H9 (cell line): ENCODE measurements around the gene CISD3. TPM values are rescaled to one million over a fixed set of nuclear protein-coding genes. Genes with fewer than 3 reads are reported as not detected.
A peak's percentile ranks its signal among the peaks of the same experiment; 100 is the strongest.

ENCODE experiments used
- DNase-seq: peaks from one replicate; pipeline ENCODE4 v3.0.0-alpha.2; 2017
- H2AFZ ChIP-seq: one replicate; pipeline ENCODE4 v1.6.1; 2013; ENCODE audit warnings: mild to moderate bottlenecking, low read length, control low read depth, moderate library complexity
- H2AK5ac ChIP-seq: 2 replicates; pipeline ENCODE4 v1.6.1; 2013; ENCODE audit warnings: low read length, control low read depth, mixed read lengths; ENCODE audit not compliant: insufficient read length
- H2BK120ac ChIP-seq: one replicate; pipeline ENCODE4 v1.6.1; 2013; ENCODE audit warnings: low read depth, mild to moderate bottlenecking, low read length, control low read depth, inconsistent platforms; ENCODE audit not compliant: poor library complexity, severe bottlenecking
- H2BK12ac ChIP-seq: 2 replicates; pipeline ENCODE4 v1.6.1; 2013; ENCODE audit warnings: low read length, control low read depth, mixed read lengths, low read depth; ENCODE audit not compliant: insufficient read length
- H2BK15ac ChIP-seq: 2 replicates; pipeline ENCODE4 v1.6.1; 2013; ENCODE audit warnings: low read depth, low read length, control low read depth
- H2BK20ac ChIP-seq: one replicate; pipeline ENCODE4 v1.6.1; 2013; ENCODE audit warnings: low read depth, mild to moderate bottlenecking, low read length, control low read depth, inconsistent platforms; ENCODE audit not compliant: poor library complexity, severe bottlenecking
- H2BK5ac ChIP-seq: 2 replicates; pipeline ENCODE4 v1.6.1; 2013; ENCODE audit warnings: low read length, control low read depth, mixed read lengths; ENCODE audit not compliant: insufficient read length
- H3K14ac ChIP-seq: 2 replicates; pipeline ENCODE4 v1.6.1; 2013; ENCODE audit warnings: low read length, control low read depth; ENCODE audit not compliant: insufficient read depth
- H3K18ac ChIP-seq: 2 replicates; pipeline ENCODE4 v1.6.1; 2013; ENCODE audit warnings: low read depth, mild to moderate bottlenecking, mixed read lengths, low read length, control low read depth; ENCODE audit not compliant: insufficient read length
- H3K23ac ChIP-seq: 2 replicates; pipeline ENCODE4 v1.6.1; 2013; ENCODE audit warnings: low read length, control low read depth, mixed read lengths, low read depth; ENCODE audit not compliant: insufficient read length
- H3K23me2 ChIP-seq: 2 replicates; pipeline ENCODE4 v1.6.1; 2013; ENCODE audit warnings: low read depth, mild to moderate bottlenecking, mixed read lengths, low read length, control low read depth; ENCODE audit not compliant: insufficient read length, poor library complexity, severe bottlenecking
- H3K27ac ChIP-seq: 2 replicates; pipeline ENCODE4 v1.5.1; 2013; ENCODE audit warnings: low read length, control low read depth, mixed read lengths, low read depth; ENCODE audit not compliant: insufficient read length
- H3K27me3 ChIP-seq: 2 replicates; pipeline ENCODE4 v1.6.1; 2013; ENCODE audit warnings: low read length, control low read depth, inconsistent platforms; ENCODE audit not compliant: insufficient read depth
- H3K4ac ChIP-seq: 2 replicates; pipeline ENCODE4 v1.6.1; 2013; ENCODE audit warnings: low read depth, mild to moderate bottlenecking, control low read depth, inconsistent platforms, low read length, moderate library complexity
- H3K4me1 ChIP-seq: 2 replicates; pipeline ENCODE4 v1.6.1; 2013; ENCODE audit warnings: low read length, control low read depth, inconsistent platforms; ENCODE audit not compliant: insufficient read depth
- H3K4me2 ChIP-seq: 2 replicates; pipeline ENCODE4 v1.6.1; 2013; ENCODE audit warnings: low read length, control low read depth, mixed read lengths; ENCODE audit not compliant: insufficient read length, insufficient read depth
- H3K56ac ChIP-seq: 2 replicates; pipeline ENCODE4 v1.6.1; 2013; ENCODE audit warnings: low read depth, mild to moderate bottlenecking, mixed read lengths, low read length, control low read depth; ENCODE audit not compliant: insufficient read length
- H3K79me1 ChIP-seq: 2 replicates; pipeline ENCODE4 v1.6.1; 2013; ENCODE audit warnings: low read depth, mild to moderate bottlenecking, moderate library complexity, low read length, control low read depth, inconsistent platforms; ENCODE audit not compliant: insufficient read depth, poor library complexity, severe bottlenecking
- H3K79me2 ChIP-seq: 2 replicates; pipeline ENCODE4 v1.6.1; 2013; ENCODE audit warnings: low read length, control low read depth, inconsistent platforms; ENCODE audit not compliant: insufficient read depth
- H3K9ac ChIP-seq: 2 replicates; pipeline ENCODE4 v1.6.1; 2013; ENCODE audit warnings: low read length, control low read depth, mixed read lengths; ENCODE audit not compliant: insufficient read length; ENCODE audit errors: extremely low read depth
- H3K9me3 ChIP-seq: one replicate; pipeline ENCODE4 v1.6.1; 2013; ENCODE audit warnings: low read depth, low read length, inconsistent platforms; ENCODE audit not compliant: control insufficient read depth
- H3T11ph ChIP-seq: one replicate; pipeline ENCODE4 v1.6.1; 2013; ENCODE audit warnings: mild to moderate bottlenecking, low read length, control low read depth, inconsistent platforms
- H4K20me1 ChIP-seq: one replicate; pipeline ENCODE4 v1.6.1; 2013; ENCODE audit not compliant: control insufficient read depth, insufficient read length, insufficient read depth
- H4K5ac ChIP-seq: 2 replicates; pipeline ENCODE4 v1.6.1; 2013; ENCODE audit warnings: low read depth, mild to moderate bottlenecking, mixed read lengths, low read length, control low read depth; ENCODE audit not compliant: insufficient read length
- H4K8ac ChIP-seq: replicated peaks from 2 replicates; pipeline ENCODE4 v1.6.1; 2013; ENCODE audit warnings: low read length, control low read depth, mixed read lengths, low read depth; ENCODE audit not compliant: insufficient read length
- H4K91ac ChIP-seq: 2 replicates; pipeline ENCODE4 v1.6.1; 2013; ENCODE audit warnings: low read depth, mild to moderate bottlenecking, moderate library complexity, mixed read lengths, low read length, control low read depth; ENCODE audit not compliant: insufficient read length
- H3K27ac Mint-ChIP-seq, 3 experiments: 2 replicates in 2 of 3; 3 replicates in 1 of 3; pipeline ENCODE4 v1.8.0; 2020 to 2021; ENCODE audit warnings: mixed read lengths in 3 of 3, mild to moderate bottlenecking in 1 of 3, moderate library complexity in 1 of 3
- H3K27me3 Mint-ChIP-seq: 2 replicates; pipeline ENCODE4 v1.8.0; 2021; ENCODE audit warnings: low read depth, mild to moderate bottlenecking, moderate library complexity, mixed read lengths
- H3K36me3 Mint-ChIP-seq, 3 experiments: 2 replicates in 2 of 3; 3 replicates in 1 of 3; pipeline ENCODE4 v1.8.0; 2020 to 2021; ENCODE audit warnings: low read depth in 3 of 3, mixed read lengths in 3 of 3; ENCODE audit not compliant: insufficient read depth in 1 of 3
- H3K4me1 Mint-ChIP-seq, 2 experiments: 2 replicates each; pipeline ENCODE4 v1.8.0; 2020; ENCODE audit warnings: mixed read lengths in 2 of 2
- H3K4me3 Mint-ChIP-seq, 2 experiments: 2 replicates in 1 of 2; 3 replicates in 1 of 2; pipeline ENCODE4 v1.8.0; 2020 to 2021; ENCODE audit warnings: mild to moderate bottlenecking in 2 of 2, mixed read lengths in 2 of 2, moderate library complexity in 1 of 2
- H3K9me3 Mint-ChIP-seq, 2 experiments: 2 replicates in 1 of 2; 3 replicates in 1 of 2; pipeline ENCODE4 v1.8.0; 2020; ENCODE audit warnings: mild to moderate bottlenecking in 2 of 2, mixed read lengths in 2 of 2, moderate library complexity in 1 of 2
- CTCF ChIP-seq: fragments of 200-600 bp; sonication (generic); conservative IDR thresholded peaks from 3 replicates; pipeline ENCODE4 v1.8.0; 2021; ENCODE audit warnings: antibody characterized with exemption, mild to moderate bottlenecking
- WGBS: extraction: QIAGEN DNeasy Blood & Tissue Kit; methylation state at CpG from one replicate; pipeline ENCODE4 v1.1.7; 2013; ENCODE audit warnings: missing lambda C conversion rate, low lambda C conversion rate, mixed read lengths; ENCODE audit not compliant: insufficient read length; ENCODE audit errors: extremely low coverage; 5-methylcytosine and 5-hydroxymethylcytosine counted together
- total RNA-seq: library from RNA; stranded (reverse); gene quantifications from 2 replicates; pipeline ENCODE4 v1.2.1, GENCODE V29; 2021

Gene CISD3
- total RNA-seq, 1 experiment from 2014 or later = 10.7 TPM

GRCh38 chr17:38709104-38709820 is 20.9 kb upstream of the CISD3 start:
- Histone ChIP-seq H4K5ac (no peak overlapping the region), H4K91ac (no peak overlapping the region), H3K23ac (no peak overlapping the region), H3K23me2 (peaks cover 17% of the 10 kb centered on the region), H3K9ac (no peak overlapping the region), H3K27ac (no peak overlapping the region), H2BK15ac (no peak overlapping the region), H2BK120ac (no peak overlapping the region), H2AK5ac (no peak overlapping the region), H2BK12ac (no peak overlapping the region), H3K56ac (no peak overlapping the region), H3K79me2 (no peaks in the 10 kb centered on the region), H4K8ac (no peak overlapping the region), H2BK20ac (no peak overlapping the region), H2BK5ac (no peak overlapping the region), H3K4me1 (peaks cover 7% of the 10 kb centered on the region; the same call in 1 of the 2 replicates), H3K14ac (no peak overlapping the region), H3K9me3 (no peaks in the 10 kb centered on the region), H3K18ac (no peak overlapping the region), H3K79me1 (no peaks in the 10 kb centered on the region), H3K4me2 (no peak overlapping the region), H3K27me3 (peaks cover 26% of the 10 kb centered on the region; the same call in 1 of the 2 replicates), H4K20me1 (no peaks in the 10 kb centered on the region), H2AFZ (no peak overlapping the region), H3K4ac (no peak overlapping the region), H3T11ph (no peak overlapping the region)
- DNase-seq = peak; percentile 31
- Mint-ChIP-seq H3K4me1 (peaks cover 36 to 68% of the 10 kb centered on the region in 2 experiments), H3K9me3 (no peaks in the 10 kb centered on the region; a peak in 2 of 5 replicates), H3K27me3 (peaks cover 67% of the 10 kb centered on the region), H3K36me3 (peaks cover 0 to 12% (median 3%) of the 10 kb centered on the region in 3 experiments), H3K27ac (no peak overlapping the region), H3K4me3 (no peak overlapping the region; a peak in 1 of 5 replicates)
- no peak for TF ChIP-seq CTCF
- no CpG with 5 or more reads among the region's 18 CpGs for WGBS
